GM21526 (cell line): ENCODE results near the gene SRPK3.
"Not testable (repeated sequence)": the region's sequence is repeated elsewhere in the genome, so short reads cannot be mapped to it uniquely, and the experiment has no call there.

Experiments used
- ATAC-seq: cut with Tn5 transposase; IDR thresholded peaks from one replicate; pipeline ENCODE4 v1.9.1; 2021; ENCODE audit warnings: moderate library complexity; ENCODE audit not compliant: unreplicated experiment, low FRiP score

Gene SRPK3

DNA sequence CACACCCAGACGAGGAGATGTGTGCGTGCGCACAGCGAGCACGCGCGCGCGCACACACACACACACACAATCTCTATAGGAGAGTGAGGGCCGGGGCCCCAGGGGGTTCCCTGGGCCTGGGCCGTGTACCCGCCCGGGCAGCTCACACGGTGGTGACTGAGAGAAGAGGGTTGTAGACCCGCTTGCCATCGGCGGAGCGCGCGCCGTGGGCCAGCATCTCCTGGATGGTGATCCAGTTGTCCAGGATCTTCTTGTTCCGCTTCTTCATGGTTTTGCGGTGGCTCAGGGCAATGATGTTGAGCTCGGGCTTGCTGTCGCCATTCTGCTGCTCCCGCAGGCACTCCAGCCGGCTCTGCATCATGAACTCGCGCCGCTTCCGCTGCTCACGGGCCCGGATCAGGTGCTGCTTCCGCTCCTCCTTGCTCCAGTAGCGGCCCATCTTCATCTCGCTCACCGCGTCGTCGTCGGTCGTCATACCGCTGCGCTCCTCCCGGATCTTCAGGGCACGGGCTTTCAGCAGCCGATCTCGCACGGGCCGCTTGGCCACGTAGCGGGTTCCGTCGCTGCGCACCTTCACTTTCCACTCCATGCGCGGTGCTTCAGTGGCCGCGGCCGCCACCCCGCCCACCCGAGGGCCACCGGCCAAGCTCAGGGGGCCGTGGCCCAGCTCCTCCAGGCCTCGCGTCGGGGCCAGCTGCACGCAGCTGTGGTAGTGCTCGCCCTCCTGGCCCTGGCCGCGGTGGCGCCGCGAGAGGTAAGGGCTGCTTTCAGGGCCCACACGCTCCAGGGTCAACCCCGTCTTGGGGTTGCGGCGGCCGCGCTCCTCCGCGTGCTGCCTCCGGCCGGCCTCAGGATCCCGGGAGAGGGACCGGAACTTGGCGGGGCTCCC lies 22.6 kb downstream of the SRPK3 start:
- ATAC-seq = no peak

- ATAC-seq = no peak
Observed at GRCh38 chrX:153804100-153804595, 23.3 kb downstream of the SRPK3 start.

GRCh38 chrX:153804621-153805020 lies 23.8 kb downstream of the SRPK3 start:
- ATAC-seq = no peak

DNA sequence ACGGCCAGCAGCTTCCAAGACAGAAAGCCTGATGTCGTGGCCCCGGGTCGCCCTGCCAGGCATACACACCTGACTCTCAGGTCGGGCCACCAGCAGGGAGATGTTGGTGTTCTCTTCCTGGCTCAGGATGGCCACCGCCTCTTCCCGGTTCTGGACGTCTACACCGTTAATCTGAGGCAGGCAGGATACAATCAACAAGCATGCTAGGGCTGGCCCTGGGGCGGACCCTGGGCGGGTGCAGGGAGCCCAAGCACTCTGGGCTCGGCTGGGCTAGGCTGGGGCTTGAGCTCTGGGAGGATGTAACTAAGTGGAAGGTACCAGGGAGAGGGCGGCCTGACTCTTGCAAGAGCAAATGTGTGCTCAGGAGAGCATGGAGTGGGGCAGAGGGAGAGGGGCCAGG lies 24.6 kb downstream of the SRPK3 start:
- ATAC-seq = no peak

- no peak for ATAC-seq
Observed at GRCh38 chrX:153806999-153807575, 26.2 kb downstream of the SRPK3 start.

- ATAC-seq = no peak
Observed at GRCh38 chrX:153807976-153808375, 27.1 kb downstream of the SRPK3 start.

GRCh38 chrX:153812220-153812619 lies 31.4 kb downstream of the SRPK3 start:
- ATAC-seq = no peak

DNA sequence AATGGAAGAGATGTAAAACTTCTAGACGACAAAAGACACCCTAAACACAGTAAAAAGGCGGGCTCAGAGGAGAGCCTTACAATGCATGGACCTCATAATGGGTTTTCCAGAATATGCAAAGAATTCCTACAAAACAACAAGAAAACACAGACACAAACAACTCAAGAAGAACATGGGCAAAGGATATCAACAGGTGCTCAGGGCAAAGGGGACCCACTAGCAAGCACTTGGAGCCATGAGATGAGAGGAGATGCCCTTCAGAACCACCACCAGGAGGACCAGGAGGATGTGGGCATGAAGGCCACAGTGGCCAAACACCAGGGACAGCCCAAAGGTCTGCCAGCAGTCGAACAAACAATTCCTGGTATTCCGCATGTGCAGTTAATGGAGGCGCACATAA lies 32.3 kb downstream of the SRPK3 start:
- ATAC-seq = no peak

- no peak for ATAC-seq
Observed at GRCh38 chrX:153814591-153815315, 33.9 kb downstream of the SRPK3 start.

DNA sequence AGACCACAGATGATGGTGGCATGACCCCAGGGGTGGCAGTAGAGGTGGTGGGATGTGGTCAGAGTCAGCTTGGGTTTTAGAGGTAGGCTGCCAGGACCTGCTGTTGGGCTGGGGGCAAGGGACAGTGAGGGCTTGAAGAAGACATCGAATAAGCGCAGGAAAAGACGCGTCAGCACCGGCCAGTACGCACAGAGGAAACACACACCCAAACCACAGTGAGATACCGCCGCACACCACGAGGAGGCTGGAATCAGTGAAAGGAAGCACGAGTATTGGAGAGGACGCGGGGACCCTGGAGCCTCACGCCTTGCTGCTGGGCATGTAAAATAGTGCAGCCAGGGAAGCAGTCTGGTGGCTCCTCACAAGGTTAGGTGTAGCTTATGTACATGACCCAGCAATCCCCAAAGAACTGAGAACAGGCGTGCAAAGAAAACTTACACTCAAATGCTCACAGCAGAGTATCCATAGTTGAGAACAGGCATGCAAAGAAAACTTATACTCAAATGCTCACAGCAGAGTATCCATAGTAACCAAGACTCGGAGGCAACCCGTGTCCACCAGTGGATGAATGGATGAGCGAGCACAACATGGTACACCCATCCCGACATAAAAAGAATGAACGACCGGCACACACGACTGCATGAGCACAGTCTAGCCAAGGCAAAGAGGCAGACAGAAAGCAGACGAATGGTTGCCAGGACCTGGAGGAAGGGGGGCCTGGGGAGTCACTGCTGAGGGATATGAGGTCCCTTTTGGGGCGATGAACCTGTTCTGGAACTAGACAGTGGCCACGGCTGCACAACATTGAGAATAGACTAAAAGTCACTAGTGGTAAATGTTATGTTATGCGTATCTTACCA lies 36.2 kb downstream of the SRPK3 start:
- no peak for ATAC-seq

- not testable (repeated sequence) for ATAC-seq
Observed at GRCh38 chrX:153818064-153818463, 37.2 kb downstream of the SRPK3 start.

DNA sequence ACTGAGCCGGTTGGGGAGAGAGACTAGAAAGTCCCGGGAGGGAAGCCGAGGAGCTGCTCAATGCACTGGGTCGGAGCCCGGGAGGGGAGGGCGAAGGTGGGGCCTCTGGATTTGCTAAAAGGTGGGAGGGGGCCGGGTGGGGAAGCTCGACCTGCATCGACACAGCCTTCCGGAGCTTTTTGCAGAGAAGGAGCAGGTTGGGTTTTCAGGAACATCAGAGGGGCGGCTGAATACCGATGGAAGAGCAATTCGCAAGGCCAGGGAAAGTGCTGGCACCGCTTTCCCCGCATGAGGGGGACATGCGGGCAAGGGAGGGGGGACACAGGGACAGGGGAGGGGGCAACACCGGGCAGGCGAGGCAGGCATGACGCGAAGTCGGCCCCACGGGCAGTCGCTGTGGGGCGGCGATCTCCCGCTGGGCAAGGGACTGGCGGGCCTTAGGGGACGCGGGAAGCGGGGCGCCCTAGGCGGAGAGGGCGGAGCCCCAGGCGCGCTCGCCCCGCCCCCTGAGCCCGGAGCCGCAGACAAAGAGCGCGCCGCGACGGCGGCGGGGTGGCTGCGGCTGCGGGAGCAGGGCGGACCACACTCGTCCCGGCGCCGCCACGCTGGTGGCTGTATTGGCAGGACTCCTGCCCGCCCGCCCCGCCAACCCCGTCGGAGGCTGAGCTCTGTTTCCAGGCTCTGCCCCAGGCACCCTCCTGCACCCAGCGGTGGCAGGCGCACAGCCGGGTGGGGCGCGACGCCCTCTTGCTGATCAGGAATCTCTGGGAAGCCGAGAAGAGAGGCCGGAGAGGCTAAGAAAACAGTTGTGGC lies 37.9 kb downstream of the SRPK3 start:
- ATAC-seq = no peak

- no peak for ATAC-seq
Observed at GRCh38 chrX:153819384-153820040, 38.7 kb downstream of the SRPK3 start.

DNA sequence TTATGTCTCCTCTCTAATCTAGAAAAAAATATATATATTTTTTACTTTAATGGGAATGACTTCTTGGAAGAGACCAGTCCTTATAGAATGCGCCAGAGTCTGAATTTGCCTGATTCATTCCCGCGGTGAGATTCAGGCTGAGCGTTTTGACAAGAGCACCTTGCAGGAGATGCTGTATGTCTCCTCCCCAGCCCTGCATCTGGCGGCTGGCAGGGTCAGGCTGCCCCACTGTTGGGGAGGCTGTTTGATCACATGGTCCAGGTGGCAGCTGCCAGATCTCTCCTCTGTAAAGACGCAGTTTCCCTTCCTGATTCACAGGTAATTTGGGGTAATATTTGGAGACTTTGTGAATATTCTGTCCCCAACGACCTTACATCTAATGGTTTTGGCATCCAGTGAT lies 39.8 kb downstream of the SRPK3 start:
- ATAC-seq = no peak

- no peak for ATAC-seq
Observed at GRCh38 chrX:153821066-153821465, 40.2 kb downstream of the SRPK3 start.

GRCh38 chrX:153824348-153824747 lies 43.5 kb downstream of the SRPK3 start:
- no peak for ATAC-seq

DNA sequence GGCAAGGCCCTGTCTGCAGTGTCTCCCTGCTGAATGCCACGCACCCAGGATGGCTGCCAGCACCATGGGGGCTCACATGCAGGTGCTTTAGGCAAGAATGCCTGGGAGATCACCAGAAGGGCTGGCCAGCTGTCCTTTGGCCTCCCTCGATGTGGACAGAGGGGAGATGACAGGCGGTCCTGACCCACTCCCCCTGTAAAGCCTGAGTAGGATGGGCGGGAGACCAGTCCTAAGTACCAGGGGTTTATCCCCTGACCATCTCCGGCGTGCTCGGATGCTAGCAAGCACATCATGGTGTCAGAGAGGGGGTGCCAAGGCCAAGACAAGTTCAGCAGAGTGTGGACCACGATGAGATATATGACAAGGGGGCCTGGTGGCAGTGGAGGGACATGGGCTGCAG lies 44.2 kb downstream of the SRPK3 start:
- ATAC-seq = no peak

- ATAC-seq = no peak
Observed at GRCh38 chrX:153827016-153827415, 46.2 kb downstream of the SRPK3 start.

GRCh38 chrX:153827903-153828302 lies 47.1 kb downstream of the SRPK3 start:
- no peak for ATAC-seq
